Chondrocyte (in vitro differentiated cells): ENCODE results near the gene CTNND2. TPM values are rescaled to one million over a fixed set of nuclear protein-coding genes. Genes with fewer than 3 reads are reported as not detected.

Experiments used
- DNase-seq: peaks from one replicate; pipeline ENCODE4 v3.0.0; 2021; ENCODE audit warnings: mixed read lengths, low spot score
- H3K27ac Mint-ChIP-seq: one replicate; pipeline ENCODE4 v1.8.0; 2021; ENCODE audit warnings: mild to moderate bottlenecking, moderate library complexity, mixed read lengths; ENCODE audit not compliant: unreplicated experiment
- H3K27me3 Mint-ChIP-seq: 2 replicates; pipeline ENCODE4 v1.8.0; 2021; ENCODE audit warnings: low read depth, mixed read lengths
- H3K36me3 Mint-ChIP-seq: 2 replicates; pipeline ENCODE4 v1.8.0; 2021; ENCODE audit warnings: low read depth, mixed read lengths
- H3K4me1 Mint-ChIP-seq: 2 replicates; pipeline ENCODE4 v1.8.0; 2021; ENCODE audit warnings: low read depth, mild to moderate bottlenecking, mixed read lengths
- H3K4me3 Mint-ChIP-seq: one replicate; pipeline ENCODE4 v1.8.0; 2021; ENCODE audit warnings: mild to moderate bottlenecking, moderate library complexity, mixed read lengths; ENCODE audit not compliant: unreplicated experiment
- H3K9me3 Mint-ChIP-seq: 2 replicates; pipeline ENCODE4 v1.8.0; 2021; ENCODE audit warnings: low read depth, mixed read lengths
- CTCF ChIP-seq: fragments of 200-600 bp; sonication (generic); IDR thresholded peaks from 2 replicates; pipeline ENCODE4 v1.5.0; 2021; ENCODE audit warnings: antibody characterized with exemption, mild to moderate bottlenecking, moderate library complexity
- total RNA-seq: library from RNA; stranded (reverse); gene quantifications from 3 replicates; pipeline ENCODE4 v1.2.1, GENCODE V29; 2021

Gene CTNND2
- total RNA-seq, 1 donor from 2014 or later, result 2.1 TPM

- no peaks in the 10 kb centered on the region for H3K4me1 Mint-ChIP-seq
- H3K27ac Mint-ChIP-seq, result no peak overlapping the region
- H3K4me3 Mint-ChIP-seq, result no peak overlapping the region
- DNase-seq, result no peak
- no peak for TF ChIP-seq CTCF
- H3K9me3 Mint-ChIP-seq, result no peaks in the 10 kb centered on the region
- no peaks in the 10 kb centered on the region for H3K36me3 Mint-ChIP-seq
- peaks cover 10% of the 10 kb centered on the region for H3K27me3 Mint-ChIP-seq
These were observed 496.6 kb downstream of the CTNND2 start for GRCh38 chr5:11407556-11408145.

- DNase-seq, result no peak
- no peak for TF ChIP-seq CTCF
- no peaks in the 10 kb centered on the region for H3K9me3 Mint-ChIP-seq
- H3K36me3 Mint-ChIP-seq, result no peaks in the 10 kb centered on the region
- no peak overlapping the region for H3K4me3 Mint-ChIP-seq
- peaks cover 16% of the 10 kb centered on the region for H3K27me3 Mint-ChIP-seq
- no peak overlapping the region for H3K27ac Mint-ChIP-seq
- H3K4me1 Mint-ChIP-seq, result no peaks in the 10 kb centered on the region
These were observed 503.9 kb downstream of the CTNND2 start for GRCh38 chr5:11400316-11400715.

GRCh38 chr5:11398728-11399127 lies 505.5 kb downstream of the CTNND2 start:
- no peaks in the 10 kb centered on the region for H3K9me3 Mint-ChIP-seq
- TF ChIP-seq CTCF, result no peak
- no peaks in the 10 kb centered on the region for H3K36me3 Mint-ChIP-seq
- no peak overlapping the region for H3K27ac Mint-ChIP-seq
- peaks cover 21% of the 10 kb centered on the region for H3K27me3 Mint-ChIP-seq
- H3K4me3 Mint-ChIP-seq, result no peak overlapping the region
- DNase-seq, result no peak
- H3K4me1 Mint-ChIP-seq, result no peaks in the 10 kb centered on the region

- Mint-ChIP-seq H3K36me3 (no peaks in the 10 kb centered on the region), H3K27ac (no peak overlapping the region), H3K4me1 (no peaks in the 10 kb centered on the region), H3K9me3 (no peaks in the 10 kb centered on the region), H3K4me3 (no peak overlapping the region), H3K27me3 (peaks cover 24% of the 10 kb centered on the region)
- TF ChIP-seq CTCF, result no peak
- DNase-seq, result no peak
These were observed 506.7 kb downstream of the CTNND2 start for GRCh38 chr5:11397549-11397948.

- no peak overlapping the region for H3K27ac Mint-ChIP-seq
- H3K4me1 Mint-ChIP-seq, result no peaks in the 10 kb centered on the region
- no peaks in the 10 kb centered on the region for H3K9me3 Mint-ChIP-seq
- H3K36me3 Mint-ChIP-seq, result no peaks in the 10 kb centered on the region
- H3K27me3 Mint-ChIP-seq, result peaks cover 25% of the 10 kb centered on the region
- H3K4me3 Mint-ChIP-seq, result no peak overlapping the region
- DNase-seq, result no peak
- no peak for TF ChIP-seq CTCF
These were observed 507.3 kb downstream of the CTNND2 start for GRCh38 chr5:11396917-11397316.
